Fibroblast of upper back skin (primary cell): ENCODE measurements around the gene TK2.
"Not testable (repeated sequence)": the region's sequence is repeated elsewhere in the genome, so short reads cannot be mapped to it uniquely, and the experiment has no call there.

Experiments used
- DNase-seq: peaks from one replicate; pipeline ENCODE4 v3.0.0-alpha.2; 2013

TK2 gene

GRCh38 chr16:66549284-66550131 lies at the start of gene TK2:
TSS of gene TK2 (minus strand) at chr16:66550122. CDS start at chr16:66550061, 61 bp downstream.
- peak; percentile 68 for DNase-seq

- no peak for DNase-seq
Observed at GRCh38 chr16:66598111-66598510, 48.2 kb upstream of the TK2 start.

- no peak for DNase-seq
Observed at GRCh38 chr16:66596986-66597848, 47.3 kb upstream of the TK2 start.

- not testable (repeated sequence) for DNase-seq
Observed at GRCh38 chr16:66596559-66596958, 46.6 kb upstream of the TK2 start.

DNA sequence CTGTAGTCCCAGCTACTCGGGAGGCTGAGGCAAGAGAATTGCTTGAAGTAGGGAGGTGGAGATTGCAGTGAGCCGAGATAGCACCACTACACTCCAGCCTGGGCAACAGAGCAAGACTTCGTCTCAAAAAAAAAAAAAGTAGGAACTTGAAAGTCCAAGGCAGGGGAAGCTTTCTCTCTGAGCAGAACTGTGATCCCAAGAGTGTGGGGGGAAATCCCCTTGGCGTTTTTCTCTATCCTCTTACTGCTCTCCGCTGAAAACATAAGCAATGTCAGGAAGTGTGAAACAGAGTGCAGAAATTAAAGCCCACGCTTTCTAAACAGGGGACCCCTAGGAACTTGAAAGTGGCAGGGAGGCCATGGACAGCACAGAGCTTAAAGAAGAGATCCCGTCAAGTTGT lies 44.8 kb upstream of the TK2 start:
- DNase-seq: no peak

- no peak for DNase-seq
Observed at GRCh38 chr16:66592814-66593213, 42.9 kb upstream of the TK2 start.

- DNase-seq: no peak
Observed at GRCh38 chr16:66592241-66592640, 42.3 kb upstream of the TK2 start.

DNA sequence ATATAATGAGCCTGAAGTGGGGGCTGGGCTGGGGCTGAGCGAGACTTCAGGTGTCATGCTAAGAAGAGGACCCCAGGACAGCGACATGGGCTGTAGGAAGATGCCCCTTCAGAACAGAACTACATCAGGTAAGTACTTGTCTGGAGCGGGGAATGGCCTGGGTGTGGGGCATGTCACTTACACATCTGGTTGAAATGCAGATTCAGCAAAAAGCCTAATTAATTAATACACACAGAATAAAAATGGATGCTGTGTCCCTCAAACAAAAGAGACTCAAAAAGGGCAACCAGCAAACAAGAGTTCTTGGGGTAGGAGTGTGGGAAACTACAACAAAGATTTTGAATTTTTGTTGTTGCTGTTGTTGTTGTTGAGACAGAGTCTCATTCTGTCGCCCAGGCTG lies 41.1 kb upstream of the TK2 start:
- DNase-seq: no peak

- DNase-seq: no peak
Observed at GRCh38 chr16:66590322-66590721, 40.4 kb upstream of the TK2 start.

DNA sequence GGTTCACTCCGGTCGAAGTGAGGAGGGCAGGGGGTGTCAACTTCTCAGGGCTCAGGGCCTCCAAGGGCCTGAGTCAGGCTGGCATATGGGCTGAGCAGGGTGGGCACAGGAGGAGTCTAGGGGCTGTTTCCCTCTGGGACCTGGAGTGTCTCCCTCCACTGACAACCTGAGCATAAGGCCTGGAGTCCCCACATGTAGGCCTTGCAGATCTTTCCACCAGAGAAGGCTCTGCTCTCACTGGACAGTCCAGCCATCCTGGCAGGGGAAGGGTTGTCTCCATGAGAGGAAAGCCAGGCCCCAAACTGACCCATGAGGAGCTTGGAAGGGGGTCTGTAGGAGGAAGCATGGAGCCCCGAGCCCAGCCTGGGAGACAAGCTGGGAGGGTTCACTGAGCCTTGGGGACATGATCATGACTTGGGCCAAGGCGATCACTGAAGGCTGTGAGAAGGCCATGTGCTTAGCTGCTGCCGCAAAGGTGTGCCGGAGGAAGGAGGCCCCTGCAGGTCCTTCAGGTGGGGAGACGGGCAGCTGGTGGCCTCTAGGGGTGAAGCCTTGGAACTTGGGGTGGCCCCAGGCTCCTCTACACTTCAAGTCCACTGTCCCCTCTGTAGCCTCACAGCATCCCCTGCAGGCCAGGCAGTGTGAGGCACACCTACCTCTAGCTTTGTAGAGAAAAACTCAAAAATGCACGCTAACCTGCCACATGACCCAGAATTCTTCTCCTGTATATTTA lies 39.2 kb upstream of the TK2 start:
- no peak for DNase-seq

- no peak for DNase-seq
Observed at GRCh38 chr16:66587881-66588600, 38.1 kb upstream of the TK2 start.

GRCh38 chr16:66585481-66586239 lies 35.7 kb upstream of the TK2 start:
- DNase-seq: no peak

- DNase-seq: no peak
Observed at GRCh38 chr16:66581246-66581952, 31.5 kb upstream of the TK2 start.

DNA sequence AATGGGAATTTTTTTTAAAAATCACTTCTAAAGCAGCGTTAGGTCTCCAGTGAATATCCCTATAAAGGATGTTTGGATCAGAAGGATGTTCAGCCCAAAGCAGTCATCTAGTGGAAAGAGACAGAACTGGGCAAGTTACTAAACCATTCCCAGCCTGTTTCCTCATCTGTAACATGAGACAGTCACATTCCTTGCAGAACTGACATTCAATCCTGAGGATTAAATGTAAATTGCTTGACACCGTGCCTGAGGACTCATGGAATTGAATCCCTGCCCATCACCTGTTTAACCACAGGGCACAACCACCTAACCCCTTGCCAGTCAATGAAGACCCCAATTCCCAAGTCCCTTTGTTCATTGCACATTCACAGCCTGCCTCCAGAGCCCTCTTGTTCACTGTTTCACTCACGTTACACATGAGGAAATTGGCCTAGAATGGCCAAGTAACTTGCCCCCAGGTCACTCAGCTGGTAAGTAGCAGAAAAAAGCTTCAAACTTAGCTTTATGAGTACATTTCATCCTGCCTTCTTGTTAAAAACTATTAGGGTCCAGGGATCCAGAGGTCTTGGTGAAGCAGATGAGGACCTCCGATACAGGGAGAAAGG lies 30.8 kb upstream of the TK2 start:
- peak; percentile 79 for DNase-seq

DNA sequence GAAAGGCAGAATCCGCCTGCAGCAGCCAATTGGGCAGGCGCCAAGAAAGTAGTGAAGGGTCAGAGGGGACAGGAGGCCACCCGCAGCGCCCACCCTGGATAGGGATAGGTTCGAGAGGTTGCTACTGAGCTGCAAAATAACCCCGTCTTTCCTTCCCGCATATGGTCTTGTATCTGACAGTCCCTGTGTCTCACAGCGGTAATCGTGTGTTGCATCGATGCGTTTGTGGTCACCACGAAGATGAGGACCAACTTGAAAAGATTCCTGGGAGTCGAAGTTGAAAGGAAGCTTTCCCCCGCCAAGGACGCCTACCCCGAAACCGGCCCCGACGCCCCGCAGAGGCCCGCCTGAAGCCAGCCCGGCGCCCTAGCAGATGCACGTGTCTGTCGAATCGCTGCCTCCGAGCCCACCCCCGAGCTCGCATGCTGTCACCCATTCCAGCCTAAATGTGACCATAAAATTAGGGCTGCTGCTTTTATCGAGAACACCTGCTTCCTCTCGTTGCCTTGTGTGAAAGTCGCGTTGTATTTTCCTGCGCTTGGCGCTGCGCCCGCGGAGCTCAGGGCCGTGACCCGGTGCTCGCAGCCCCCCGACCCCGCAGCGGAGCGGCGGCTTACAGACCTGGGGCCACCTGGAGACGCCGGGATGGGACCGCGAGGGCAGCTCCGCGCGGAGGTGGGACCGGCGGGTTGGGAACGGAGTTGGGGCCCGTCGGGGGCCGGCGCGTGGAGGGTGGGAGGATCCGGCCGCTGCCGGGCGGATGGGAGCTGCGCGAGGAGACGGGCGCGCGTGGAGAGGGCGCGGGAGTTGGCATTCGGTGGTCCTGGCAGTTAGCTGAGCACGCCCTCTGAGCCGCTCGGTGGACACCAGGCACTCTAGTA lies 29.0 kb upstream of the TK2 start, which contains the start of gene CMTM2:
TSS of gene CMTM2 (plus strand) at position 813 of the 881 bp plus-strand sequence. CDS start 145 bp downstream, outside the sequence.
- DNase-seq: peak; percentile 16

- DNase-seq: no peak
Observed at GRCh38 chr16:66576296-66576695, 26.4 kb upstream of the TK2 start.

DNA sequence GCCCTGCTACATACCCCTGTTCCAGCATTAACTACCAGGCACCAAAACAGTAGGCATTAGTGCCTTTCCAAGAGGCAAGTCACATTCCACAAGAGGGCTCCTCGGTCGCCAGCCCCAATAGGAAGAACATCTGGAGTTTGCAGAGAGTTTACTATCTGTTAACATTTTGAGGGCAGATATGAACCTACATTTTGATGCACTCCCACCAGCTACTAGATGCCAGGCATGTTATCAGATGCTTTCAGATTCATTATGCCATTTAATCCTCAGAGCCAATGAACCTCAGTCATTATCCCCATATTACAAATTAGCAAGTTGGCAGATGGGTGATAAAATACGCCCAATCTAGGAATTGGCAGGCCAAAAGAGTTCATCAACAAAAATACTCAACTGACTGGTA lies 25.1 kb upstream of the TK2 start:
- no peak for DNase-seq

DNA sequence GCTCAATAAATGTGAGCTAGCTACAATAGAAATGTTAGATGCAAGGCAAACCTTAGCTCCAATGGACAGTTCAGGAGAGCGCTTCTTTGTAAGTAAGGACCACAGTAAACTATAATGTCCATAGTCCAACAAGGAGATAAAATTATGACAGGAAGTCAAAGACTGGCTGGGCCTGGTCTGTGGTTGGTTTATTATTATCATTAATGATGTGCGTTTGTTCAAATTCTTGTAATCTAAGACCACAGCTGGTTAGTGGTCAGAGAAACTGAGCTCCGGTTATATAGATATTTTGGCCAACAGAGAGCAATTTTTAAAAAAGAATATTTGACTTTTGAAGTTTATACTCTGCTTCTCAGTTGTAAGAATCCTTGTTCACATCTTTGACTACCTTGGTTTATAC lies 24.6 kb upstream of the TK2 start:
- DNase-seq: no peak

- no peak for DNase-seq
Observed at GRCh38 chr16:66574081-66574480, 24.2 kb upstream of the TK2 start.
